Suprapubic skin (tissue), 4 donors: ENCODE results near the gene KLKB1.

Experiments
- CTCF ChIP-seq, 2 donors: fragments of 200-600 bp in 1 of 2; fragments of 450-650 bp in 1 of 2; sonication (generic) in 1 of 2; IDR thresholded peaks; one replicate each; pipeline ENCODE4 v1.5.1; 2016 to 2019; ENCODE audit warnings: antibody characterized with exemption in 2 of 2, mild to moderate bottlenecking in 1 of 2, moderate library complexity in 1 of 2
- EP300 ChIP-seq: sonication (generic); formaldehyde crosslinking; IDR thresholded peaks from one replicate; pipeline ENCODE4 v1.6.1; 2017; ENCODE audit warnings: antibody characterized with exemption
- POLR2A ChIP-seq, 2 donors: fragments of 450-650 bp; IDR thresholded peaks; one replicate each; pipeline ENCODE4 v1.6.1; 2017; ENCODE audit warnings: antibody characterized with exemption in 2 of 2, mild to moderate bottlenecking in 2 of 2, moderate library complexity in 2 of 2
- POLR2AphosphoS5 ChIP-seq, 3 donors: sonication (generic); formaldehyde crosslinking; IDR thresholded peaks; one replicate each; pipeline ENCODE4 v1.6.1; 2017; ENCODE audit warnings: antibody characterized with exemption in 3 of 3

DNA sequence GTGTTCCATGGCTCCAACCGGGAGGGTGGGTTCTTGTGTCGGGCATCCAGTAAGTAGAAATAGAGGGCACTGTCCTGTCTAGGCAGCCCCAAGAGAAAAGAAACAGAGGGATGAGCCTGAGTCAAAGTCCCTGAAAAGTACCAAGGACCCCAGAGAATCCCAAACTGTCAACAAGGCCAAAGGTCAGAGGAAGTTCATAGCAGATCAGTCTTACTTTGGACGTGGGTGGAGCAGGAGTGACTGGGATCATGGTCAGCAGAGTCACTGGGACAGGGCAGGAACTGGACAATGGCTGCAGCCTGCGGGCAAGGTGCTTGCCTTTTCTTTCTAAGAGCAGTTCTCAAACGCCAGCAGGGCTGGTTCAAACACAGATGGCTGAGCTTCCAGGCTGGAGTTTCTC, 56.0 kb downstream of the KLKB1 start:
- TF ChIP-seq POLR2AphosphoS5 (IDR thresholded peaks at IDR 0.05) (no peak), CTCF (IDR thresholded peaks at IDR 0.05) (no peak), POLR2A (IDR thresholded peaks at IDR 0.05) (no peak), EP300 (no peak)
